HG03103 (cell line): Measurements from ENCODE around the gene ATG4C.
"Not testable (repeated sequence)": the region's sequence is repeated elsewhere in the genome, so short reads cannot be mapped to it uniquely, and the experiment has no call there.

Experiments used
- ATAC-seq: cut with Tn5 transposase; IDR thresholded peaks from one replicate; pipeline ENCODE4 v1.9.1; 2021; ENCODE audit warnings: low read depth; ENCODE audit not compliant: unreplicated experiment

The ATG4C gene

GRCh38 chr1:62774006-62774405, 9.9 kb upstream of the ATG4C start:
- ATAC-seq: no peak

- no peak for ATAC-seq
These were observed 8.8 kb upstream of the ATG4C start for GRCh38 chr1:62774971-62775595.

GRCh38 chr1:62778208-62778607, 5.7 kb upstream of the ATG4C start:
- ATAC-seq: no peak

- no peak for ATAC-seq
These were observed 1.9 kb upstream of the ATG4C start for GRCh38 chr1:62781841-62782543.

GRCh38 chr1:62782544-62783212, 1.3 kb upstream of the ATG4C start:
- not testable (repeated sequence) for ATAC-seq

- ATAC-seq: peak; percentile 20
These were observed 805 bp downstream of the ATG4C start for GRCh38 chr1:62784509-62785365.

GRCh38 chr1:62790716-62791115, 6.8 kb downstream of the ATG4C start:
- ATAC-seq: no peak

- ATAC-seq: no peak
These were observed 10.1 kb downstream of the ATG4C start for GRCh38 chr1:62794053-62794452.

- no peak for ATAC-seq
These were observed 12.3 kb downstream of the ATG4C start for GRCh38 chr1:62796221-62796620.

GRCh38 chr1:62799688-62800087, 15.8 kb downstream of the ATG4C start:
- ATAC-seq: no peak

- peak; percentile 42 for ATAC-seq
These were observed 16.3 kb downstream of the ATG4C start for GRCh38 chr1:62800281-62800680.

- peak; percentile 99 for ATAC-seq
These were observed 16.9 kb downstream of the ATG4C start for GRCh38 chr1:62800825-62801306.

- no peak for ATAC-seq
These were observed 25.9 kb downstream of the ATG4C start for GRCh38 chr1:62809788-62810187.

- ATAC-seq: peak; percentile 96
These were observed 26.7 kb downstream of the ATG4C start for GRCh38 chr1:62810420-62811274.

GRCh38 chr1:62823556-62823955, 39.6 kb downstream of the ATG4C start:
- no peak for ATAC-seq

GRCh38 chr1:62826901-62827300, 43.0 kb downstream of the ATG4C start:
- no peak for ATAC-seq

- not testable (repeated sequence) for ATAC-seq
These were observed 43.9 kb downstream of the ATG4C start for GRCh38 chr1:62827786-62828185.

- ATAC-seq: no peak
These were observed 48.3 kb downstream of the ATG4C start for GRCh38 chr1:62832276-62832675.

- no peak for ATAC-seq
These were observed 49.6 kb downstream of the ATG4C start for GRCh38 chr1:62833529-62833928.
